GM21360 (cell line): ENCODE data around the gene CNTNAP2.
A peak's percentile ranks its signal among the peaks of the same experiment; 100 is the strongest.
"Not testable (repeated sequence)": the region's sequence is repeated elsewhere in the genome, so short reads cannot be mapped to it uniquely, and the experiment has no call there.

Experiments
- ATAC-seq: cut with Tn5 transposase; IDR thresholded peaks from one replicate; pipeline ENCODE4 v1.9.1; 2021; ENCODE audit warnings: mild to moderate bottlenecking, moderate library complexity; ENCODE audit not compliant: unreplicated experiment

The CNTNAP2 gene

DNA sequence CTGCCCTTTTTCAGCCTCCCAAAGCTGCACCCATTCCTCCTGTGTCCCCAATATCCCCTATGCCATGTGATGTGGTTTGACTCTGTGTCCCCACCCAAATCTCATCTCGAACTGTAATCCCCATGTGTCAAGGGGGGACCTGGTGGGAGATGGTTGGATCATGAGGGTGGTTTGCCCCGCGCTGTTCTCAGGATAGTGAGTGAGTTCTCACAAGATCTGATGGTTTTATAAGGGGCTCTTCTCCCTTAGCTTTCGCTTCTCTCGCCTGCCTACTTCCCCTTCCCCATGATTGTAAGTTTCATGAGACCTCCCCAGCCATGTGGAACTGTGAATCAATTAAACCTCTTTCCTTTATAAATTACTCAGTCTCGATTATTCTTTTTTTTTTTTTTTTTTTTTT is 2185.8 kb downstream of the CNTNAP2 start:
- not testable (repeated sequence) for ATAC-seq

DNA sequence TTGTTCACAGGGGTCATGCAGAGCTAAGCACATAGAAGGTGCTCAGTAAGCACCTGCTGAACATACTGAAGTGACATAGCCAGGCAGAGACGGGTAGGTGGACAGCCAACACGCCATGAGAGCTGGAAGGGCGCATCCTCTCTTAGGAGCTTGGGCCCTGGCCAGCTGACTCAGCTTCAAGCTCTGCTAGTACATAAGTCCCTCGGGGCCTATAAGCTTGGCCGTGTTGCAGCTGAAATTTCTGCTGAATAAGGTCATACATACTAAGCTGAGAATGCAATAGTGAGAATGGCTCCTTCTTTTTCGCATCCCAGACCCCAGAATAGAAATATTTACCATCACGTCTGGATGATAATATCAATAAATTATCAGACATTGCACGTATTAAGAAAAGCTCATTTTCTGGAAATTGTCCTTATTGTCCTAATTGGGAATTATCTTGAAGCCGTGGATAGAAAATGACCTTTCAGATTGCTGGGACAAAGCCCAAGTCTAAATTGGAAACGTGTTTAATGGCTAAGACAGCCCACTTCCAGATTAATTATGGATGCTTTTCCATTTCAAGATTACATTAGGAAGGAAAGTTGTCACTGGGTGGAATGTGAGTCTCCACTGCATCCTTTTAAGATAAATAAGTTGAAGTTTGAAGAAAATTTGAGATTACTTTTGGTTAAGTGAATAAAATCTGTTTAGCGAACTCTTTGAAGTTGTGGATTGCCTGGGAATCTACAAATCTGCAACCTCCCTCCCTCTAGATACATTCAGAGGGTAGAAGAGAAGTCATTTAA is 2186.9 kb downstream of the CNTNAP2 start:
- ATAC-seq = no peak

DNA sequence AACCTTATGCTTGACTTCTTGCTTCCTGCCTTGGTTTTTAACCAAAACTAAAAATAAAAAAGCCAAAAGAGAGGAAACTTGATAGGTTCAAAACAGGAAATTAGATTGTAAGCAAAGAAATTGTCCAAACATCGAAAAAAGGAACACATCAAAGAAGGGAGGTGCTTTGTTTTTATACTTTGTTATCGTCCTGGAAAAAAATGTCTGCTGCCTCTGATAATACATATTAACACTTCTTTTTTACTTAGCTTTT is 2187.4 kb downstream of the CNTNAP2 start:
- ATAC-seq = no peak

DNA sequence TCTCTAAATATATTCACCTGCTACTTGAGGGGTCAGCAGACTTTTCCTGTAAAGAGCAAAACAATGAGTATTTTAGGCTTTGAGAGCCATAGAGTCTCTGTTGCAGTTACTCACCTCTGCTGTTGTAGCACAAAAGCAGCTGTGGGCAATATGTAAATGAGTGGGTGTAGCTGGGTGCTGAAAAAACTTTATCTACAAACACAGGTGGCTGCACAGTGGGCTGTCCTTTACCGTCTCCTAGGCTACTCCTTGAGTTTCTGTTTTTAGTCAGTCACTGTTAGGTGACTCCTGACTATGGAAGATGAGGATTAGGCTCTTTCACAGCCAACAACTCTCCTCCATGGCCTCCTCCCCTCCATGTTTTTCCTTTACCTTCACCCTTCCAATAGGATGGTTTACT is 2187.9 kb downstream of the CNTNAP2 start:
- peak; percentile 67 for ATAC-seq

DNA sequence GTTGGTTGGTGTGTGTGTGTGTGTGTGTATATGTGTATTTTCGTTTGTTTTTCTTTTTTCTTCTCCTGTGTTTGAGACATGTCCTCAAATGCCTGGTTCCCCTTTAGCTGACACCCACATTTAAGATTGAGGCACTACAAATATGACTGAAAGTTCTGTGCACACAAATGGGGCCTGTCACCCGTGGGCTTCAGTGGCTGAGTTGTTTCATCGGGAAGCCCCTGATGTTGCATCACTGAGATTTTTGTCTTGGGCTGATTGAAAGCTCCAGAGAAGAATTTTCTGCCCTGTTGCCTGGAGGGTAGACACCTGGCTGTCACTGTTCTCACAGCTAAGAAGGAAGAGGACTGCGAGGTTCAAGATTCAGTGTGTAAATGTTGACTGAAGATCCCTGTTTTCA is 2190.2 kb downstream of the CNTNAP2 start:
- peak; percentile 87 for ATAC-seq

DNA sequence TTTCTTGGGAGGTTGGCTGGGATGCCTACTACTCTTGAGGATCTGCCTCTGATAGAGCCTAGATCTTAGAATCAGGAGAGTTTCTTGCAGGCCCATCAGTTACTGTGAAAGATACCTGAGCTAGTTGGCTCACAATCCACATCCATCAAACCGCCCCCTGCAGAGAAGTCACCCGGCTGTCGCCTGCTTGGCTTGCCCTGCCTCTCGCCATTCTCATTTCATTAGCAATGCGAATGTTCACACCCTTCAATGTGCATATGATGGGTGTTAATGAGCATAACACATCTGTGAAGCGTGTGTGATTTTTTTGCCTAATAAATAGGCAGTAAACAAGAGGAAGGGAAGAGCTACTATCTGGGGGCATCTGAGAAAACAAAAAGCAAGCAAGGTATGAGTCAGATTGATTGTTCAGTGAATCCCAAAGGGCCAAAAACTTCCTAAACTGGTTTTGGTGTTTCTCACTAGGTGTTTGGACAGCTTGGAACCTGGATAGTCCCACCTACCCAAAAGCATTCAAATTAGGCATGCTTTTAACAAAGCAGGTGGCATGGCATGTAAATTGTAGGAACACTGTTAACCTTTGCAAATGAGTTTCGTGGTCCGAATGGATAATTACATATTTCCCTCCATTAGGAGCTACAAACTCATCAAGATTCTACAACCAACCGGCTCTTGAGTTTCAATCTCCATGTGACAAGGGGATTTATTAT is 2201.7 kb downstream of the CNTNAP2 start:
- no peak for ATAC-seq

DNA sequence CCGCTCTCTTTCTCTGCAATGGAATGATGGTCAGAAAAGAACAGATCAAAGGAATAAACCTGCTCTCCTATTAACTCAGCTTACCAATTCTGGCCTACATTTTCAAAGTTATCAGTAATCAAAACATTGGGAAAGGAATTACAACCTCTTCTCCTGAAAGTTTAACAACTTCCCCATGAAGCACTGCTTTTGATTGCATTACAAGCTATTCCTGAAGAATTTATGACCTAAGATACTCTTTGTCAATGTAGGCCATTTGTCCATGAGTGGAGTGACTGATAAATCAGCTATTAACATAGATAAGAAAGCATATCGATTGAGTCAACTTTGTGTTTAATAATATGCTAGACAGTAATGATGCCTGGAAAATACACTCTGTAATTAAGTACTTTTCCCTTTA is 2202.2 kb downstream of the CNTNAP2 start:
- ATAC-seq = no peak

DNA sequence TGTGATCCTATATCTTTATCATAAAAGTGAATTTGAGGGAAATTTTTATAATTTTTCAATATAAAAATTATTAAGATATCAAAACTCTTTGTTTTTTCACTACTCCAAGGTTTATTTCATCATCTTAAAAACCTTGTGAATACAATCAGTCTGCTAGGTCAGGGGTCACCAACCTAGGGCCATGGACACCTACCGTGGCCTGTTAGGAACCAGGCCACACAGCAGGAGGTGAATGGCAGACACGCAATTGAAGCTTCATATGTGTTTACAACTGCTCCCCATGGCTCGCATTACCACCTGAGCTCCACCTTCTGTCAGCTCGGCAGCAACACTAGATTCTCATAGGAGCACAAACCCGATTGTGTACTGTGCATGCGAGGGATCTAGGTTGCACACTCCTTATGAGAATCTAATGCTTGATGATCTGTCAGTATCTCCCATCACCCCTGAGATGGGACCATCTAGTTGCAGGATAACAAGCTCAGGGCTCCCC is 2202.8 kb downstream of the CNTNAP2 start:
- ATAC-seq = no peak

DNA sequence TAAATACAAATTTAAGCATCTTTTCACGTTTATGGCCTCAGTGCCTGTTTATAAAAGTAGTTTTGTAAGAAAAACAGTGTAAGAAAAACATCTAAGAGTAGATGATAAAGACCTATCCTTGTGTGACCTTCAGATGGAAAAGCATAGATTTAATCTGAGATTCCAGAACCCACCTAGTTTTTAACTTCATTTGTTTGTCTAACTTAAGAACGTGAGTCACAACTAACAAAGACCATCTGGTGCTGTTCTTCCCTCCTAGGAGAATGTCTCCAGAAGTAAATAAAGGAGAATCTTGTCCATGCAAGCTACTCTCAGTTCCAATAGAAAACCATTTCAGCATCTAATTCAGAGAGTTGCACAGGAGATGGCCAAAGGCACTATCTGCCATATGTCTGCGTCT is 2208.6 kb downstream of the CNTNAP2 start:
- ATAC-seq = no peak

DNA sequence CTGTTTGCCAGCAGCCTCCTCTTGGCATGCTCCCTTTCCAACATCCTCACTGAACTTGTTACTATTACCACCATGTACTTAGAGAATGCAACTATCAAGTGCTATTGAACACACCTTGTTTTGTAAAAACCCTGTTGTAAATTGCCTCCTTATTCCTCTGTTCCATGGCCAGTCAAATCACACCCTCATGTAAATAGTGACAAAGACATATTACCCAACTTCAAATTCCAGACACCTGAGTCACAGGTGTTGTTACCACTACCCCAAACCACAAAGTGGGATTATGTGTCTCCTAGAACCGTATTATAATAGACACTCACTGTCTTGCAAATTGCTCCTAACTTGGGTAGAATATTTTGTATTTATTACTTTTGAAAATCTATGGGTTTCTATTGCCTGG is 2210.8 kb downstream of the CNTNAP2 start:
- no peak for ATAC-seq

DNA sequence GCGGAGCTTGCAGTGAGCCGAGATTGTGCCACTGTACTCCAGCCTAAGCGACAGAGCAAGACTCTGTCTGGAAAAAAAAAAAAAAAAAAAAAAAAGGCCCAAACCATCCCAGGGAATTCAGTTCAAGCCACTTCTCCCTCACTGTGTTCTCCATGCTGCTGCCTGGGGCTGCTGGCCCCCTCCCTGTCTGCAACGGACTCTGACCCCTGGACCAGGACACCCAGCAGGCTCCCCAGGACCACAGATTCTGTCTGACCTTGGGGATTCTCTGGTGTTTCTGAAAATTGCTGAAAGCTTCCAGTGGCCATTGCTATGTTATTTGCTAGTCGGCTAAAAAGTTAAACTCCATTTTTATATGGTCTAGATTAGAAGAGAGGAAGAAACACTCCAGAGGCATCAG is 2212.3 kb downstream of the CNTNAP2 start:
- no peak for ATAC-seq

DNA sequence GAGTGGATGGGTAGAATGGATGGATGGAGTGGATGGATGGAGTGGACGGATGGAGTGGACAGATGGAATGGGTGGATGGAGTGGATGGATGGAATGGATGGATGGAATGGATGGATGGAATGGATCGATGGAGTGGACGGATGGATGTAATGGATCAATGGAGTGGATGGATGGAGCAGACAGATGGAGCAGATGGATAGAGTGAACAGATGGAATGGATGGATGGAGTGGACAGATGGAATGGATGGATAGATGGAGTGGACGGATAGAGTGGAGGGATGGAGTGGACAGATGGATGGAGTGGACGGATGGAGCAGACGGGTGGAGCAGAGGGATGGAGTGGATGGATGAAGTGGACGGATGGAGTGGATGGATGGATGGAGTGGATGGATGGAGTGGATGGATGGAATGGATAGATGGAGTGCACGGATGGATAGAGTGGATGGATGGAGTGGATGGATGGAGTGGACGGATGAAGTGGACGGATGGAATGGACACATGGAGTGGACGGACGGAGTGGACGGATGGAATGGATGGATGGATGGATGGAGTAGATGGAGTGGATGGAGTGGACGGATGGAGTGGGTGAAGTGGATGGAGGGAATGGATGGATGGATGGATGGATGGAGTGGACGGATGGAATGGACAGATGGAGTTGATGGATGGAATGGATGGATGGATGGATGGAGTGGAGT is 2213.7 kb downstream of the CNTNAP2 start:
- no peak for ATAC-seq

DNA sequence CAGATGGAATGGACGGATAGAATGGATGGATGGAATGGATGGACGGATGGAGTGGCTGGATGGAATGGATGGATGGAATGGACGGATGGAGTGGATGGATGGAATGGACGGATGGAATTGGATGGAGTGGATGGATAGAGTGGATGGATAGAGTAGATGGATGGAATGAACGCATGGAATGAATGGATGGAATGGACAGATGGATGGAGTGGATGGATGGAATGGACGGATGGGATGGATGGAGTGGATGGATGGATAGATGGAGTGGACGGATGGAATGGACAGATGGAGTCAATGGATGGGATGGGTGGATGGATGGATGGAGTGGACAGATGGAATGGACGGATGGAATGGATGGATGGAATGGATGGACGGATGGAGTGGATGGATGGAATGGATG is 2214.2 kb downstream of the CNTNAP2 start:
- no peak for ATAC-seq

DNA sequence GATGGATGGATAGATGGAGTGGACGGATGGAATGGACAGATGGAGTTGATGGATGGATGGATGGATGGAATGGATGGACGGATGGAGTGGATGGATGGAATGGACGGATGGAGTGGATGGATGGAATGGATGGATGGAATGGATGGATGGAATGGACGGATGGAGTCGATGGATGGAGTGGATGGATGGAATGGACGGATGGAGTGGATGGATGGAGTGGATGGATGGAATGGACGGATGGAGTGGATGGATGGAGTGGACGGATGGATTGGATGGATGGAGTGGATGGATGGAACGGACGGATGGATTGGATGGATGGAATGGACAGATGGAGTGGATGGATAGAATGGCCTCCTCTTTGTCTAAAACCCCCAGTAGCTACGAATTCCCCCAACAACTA is 2214.9 kb downstream of the CNTNAP2 start:
- ATAC-seq = not testable (repeated sequence)

DNA sequence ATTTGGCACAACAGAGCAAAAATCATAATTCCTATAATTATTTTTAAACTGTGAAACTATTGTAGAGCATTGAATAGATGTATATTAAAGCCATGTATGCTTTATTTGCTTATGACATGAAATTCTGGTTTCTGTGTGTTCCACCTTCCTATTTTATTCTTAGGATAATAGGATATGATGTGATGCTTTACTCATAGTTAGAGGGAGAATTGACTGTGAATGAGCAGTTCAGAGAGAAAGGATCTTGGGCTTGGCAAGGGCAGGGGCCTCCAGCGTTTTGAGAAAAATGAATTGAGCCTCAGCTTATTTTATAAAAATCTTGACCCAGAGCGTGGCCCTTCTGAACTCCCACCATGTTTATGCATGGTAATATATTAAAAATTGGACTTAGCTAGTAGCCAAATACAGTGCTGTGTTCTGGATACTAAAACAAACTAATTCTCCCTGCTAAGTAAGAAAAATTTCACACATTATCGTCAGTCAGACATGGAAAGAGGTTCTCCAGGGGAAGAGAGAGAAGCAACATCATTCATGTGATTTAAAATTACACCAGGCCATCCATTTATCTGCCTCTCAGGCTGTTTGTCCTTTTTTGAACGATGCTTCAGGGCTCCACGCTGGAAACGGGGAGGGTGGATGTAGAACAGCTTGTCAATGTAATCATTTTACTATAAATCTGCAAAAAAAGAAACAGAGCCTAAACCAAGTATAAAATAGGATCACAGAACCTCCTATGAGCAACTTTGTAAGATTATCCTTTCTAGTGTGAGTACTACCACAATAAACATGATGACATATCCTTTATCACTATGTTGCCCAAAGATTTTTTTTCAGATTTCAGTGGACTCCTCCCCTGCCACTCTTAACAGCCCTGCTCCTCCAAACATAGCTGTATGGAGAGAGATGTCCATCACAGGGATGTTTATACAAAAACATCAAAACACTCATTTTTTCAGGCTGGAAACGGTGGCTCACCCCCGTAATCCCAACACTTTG is 2215.9 kb downstream of the CNTNAP2 start:
- ATAC-seq = no peak

DNA sequence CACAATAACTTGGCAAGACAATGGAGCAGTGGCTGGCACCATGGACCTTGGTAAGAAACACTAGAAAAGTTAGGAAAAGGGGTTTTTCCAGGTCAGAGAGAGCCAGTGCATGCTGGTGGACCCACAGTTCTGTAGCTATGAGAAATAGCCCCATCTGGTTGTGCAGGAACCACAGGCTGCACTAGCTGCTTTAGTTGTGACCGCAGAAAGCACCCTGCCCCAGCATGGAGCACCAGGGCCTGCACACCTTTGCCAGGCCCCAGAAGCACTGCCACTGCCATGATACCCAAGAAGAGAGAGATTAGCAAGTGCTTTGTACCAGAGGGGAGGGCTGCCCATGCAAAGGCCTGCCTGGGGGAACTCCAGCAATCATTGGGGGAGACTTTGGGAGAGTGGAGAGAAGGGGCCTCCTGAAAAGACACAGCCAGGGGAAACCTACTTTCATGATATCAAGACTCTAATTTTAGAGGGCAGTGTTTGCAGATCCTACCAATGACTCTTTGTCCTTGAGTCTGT is 2217.9 kb downstream of the CNTNAP2 start:
- no peak for ATAC-seq

DNA sequence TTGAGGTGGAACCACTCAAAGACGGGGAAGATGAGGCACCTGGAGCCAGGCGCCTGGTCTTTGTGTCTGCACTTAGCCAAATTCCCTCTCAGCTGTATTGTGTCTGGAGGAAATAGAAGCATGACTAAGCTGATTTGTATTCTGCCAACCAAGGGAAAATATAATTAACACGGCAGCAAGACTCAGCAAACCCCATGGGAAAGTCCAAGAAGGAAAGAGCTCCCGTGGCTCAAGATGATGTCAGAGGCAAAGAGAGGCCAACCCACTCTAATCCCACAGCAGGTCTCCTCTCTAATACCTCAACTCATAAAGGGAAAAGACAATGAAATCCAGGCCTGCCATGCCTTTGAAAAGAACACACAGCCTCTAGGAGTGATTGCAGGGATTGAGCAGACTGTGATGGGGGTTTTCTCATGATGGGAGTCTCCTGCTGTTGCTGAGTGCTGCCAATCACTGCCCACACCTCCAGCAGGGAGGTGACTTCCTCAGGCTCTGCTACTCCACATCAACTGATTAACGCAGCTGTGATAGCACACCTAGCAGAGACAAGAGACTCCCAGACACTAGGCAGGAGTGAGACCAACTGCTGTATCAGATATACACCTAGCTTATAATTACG is 2218.5 kb downstream of the CNTNAP2 start:
- no peak for ATAC-seq

DNA sequence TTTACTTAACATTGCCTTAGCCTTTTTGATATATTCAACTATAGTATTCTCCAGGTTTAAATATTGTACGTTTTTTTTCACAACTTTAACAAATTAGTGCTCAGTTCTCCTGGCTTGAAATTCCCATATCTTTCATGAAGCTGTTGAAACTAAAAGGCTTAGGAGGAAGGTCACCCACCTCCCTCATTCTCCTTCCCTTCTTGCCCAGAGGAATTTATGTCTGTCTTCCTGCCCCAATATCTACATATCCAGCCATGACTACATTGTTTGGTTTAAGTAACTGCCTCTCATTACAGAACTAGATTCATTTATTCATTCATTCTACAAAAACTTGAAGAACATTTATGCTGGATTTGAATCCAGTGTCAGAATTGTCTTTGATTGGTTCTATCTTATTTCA is 2219.2 kb downstream of the CNTNAP2 start:
- ATAC-seq = no peak

DNA sequence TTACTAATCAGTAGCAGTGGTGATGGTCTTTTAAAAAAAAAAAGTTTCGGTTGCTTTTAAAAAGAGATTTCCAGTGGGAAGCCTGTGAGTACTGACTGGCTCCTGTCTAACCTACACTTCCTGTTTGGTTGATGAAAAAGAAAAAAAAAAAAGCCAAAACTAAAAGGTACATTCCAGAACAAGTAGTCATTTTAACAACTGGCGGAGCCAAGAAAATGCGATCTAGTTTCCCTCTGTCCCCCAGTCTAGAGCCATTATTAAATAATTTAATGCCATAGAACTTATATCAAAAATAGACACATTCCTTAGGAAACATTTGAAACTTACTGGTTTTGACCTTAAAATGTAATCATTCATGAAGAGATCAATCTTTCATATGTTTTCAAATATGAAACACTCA is 2219.8 kb downstream of the CNTNAP2 start:
- no peak for ATAC-seq
